Ascending aorta (tissue), 2 donors: ENCODE data around the gene ULK4. TPM values are rescaled to one million over a fixed set of nuclear protein-coding genes. Genes with fewer than 3 reads are reported as not detected.

Experiments
- DNase-seq, 2 donors: peaks; one replicate each; pipeline ENCODE4 v3.0.0-alpha.2; 2019; ENCODE audit warnings: low spot score in 2 of 2
- H3K27ac ChIP-seq, 2 donors: fragments of 200-600 bp; sonication (generic); one replicate each; pipeline ENCODE4 v1.5.1; 2016 to 2017; ENCODE audit warnings: mild to moderate bottlenecking in 1 of 2
- H3K27me3 ChIP-seq: fragments of 200-600 bp; sonication (generic); one replicate; pipeline ENCODE4 v1.5.1; 2017
- H3K36me3 ChIP-seq, 2 donors: fragments of 200-600 bp; sonication (generic); one replicate each; pipeline ENCODE4 v1.5.1; 2016
- H3K4me1 ChIP-seq, 2 donors: fragments of 200-600 bp; sonication (generic); one replicate each; pipeline ENCODE4 v1.5.1; 2016 to 2017; ENCODE audit warnings: mild to moderate bottlenecking in 1 of 2
- H3K4me3 ChIP-seq, 2 donors: fragments of 200-600 bp; sonication (generic); one replicate each; pipeline ENCODE4 v1.5.1; 2016 to 2017; ENCODE audit warnings: mild to moderate bottlenecking in 1 of 2
- H3K9me3 ChIP-seq, 2 donors: fragments of 200-600 bp; sonication (generic); one replicate each; pipeline ENCODE4 v1.5.1; 2016
- intact Hi-C: fragments of 100-400 bp; cut with DNase I; formaldehyde crosslinking; loops from one replicate; pipeline ENCODE4 v1.15.1; 2023
- total RNA-seq: library from RNA; depleted of rRNA; stranded (reverse); fragments of >200 nt; gene quantifications from one replicate; pipeline ENCODE4 v1.1.0, GENCODE V29; 2016
- TF ChIP-seq, protein P1 (sequence below), 3 experiments: fragments of 200-600 bp in 2 of 3; fragments of 450-650 bp in 1 of 3; sonication (generic) in 2 of 3; IDR thresholded peaks; one replicate each; pipeline ENCODE4 v1.5.1; 2016 to 2019; ENCODE audit warnings: antibody characterized with exemption in 3 of 3, mild to moderate bottlenecking in 1 of 3, moderate library complexity in 1 of 3

The ULK4 gene
- total RNA-seq, 1 donor from 2014 or later, result 4.2 TPM

DNA sequence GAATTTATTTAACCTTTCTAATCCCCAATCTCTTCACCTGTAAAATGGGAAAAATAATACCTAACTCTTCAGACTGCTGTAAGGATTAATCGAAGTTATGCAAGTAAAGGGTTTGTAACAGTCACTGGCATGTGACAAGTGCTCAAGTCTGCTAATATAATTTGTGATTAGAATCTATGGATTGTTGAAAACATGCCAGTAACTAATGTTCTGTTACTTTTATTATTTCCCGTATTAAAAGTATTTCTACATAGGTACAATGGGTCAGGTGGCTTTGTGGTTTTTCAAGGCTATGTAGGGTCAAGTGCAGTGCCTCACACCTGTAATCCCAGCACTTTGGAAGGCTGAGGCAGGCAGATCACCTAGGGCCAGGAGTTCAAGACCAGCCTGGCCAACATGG, 29.4 kb downstream of the ULK4 start:
- no peak for DNase-seq
- intact Hi-C loops, result no loop called here
- no peaks in the 10 kb centered on the region for H3K4me1 ChIP-seq
- H3K4me3 ChIP-seq, result no peak overlapping the region
- TF ChIP-seq, protein P1, sequence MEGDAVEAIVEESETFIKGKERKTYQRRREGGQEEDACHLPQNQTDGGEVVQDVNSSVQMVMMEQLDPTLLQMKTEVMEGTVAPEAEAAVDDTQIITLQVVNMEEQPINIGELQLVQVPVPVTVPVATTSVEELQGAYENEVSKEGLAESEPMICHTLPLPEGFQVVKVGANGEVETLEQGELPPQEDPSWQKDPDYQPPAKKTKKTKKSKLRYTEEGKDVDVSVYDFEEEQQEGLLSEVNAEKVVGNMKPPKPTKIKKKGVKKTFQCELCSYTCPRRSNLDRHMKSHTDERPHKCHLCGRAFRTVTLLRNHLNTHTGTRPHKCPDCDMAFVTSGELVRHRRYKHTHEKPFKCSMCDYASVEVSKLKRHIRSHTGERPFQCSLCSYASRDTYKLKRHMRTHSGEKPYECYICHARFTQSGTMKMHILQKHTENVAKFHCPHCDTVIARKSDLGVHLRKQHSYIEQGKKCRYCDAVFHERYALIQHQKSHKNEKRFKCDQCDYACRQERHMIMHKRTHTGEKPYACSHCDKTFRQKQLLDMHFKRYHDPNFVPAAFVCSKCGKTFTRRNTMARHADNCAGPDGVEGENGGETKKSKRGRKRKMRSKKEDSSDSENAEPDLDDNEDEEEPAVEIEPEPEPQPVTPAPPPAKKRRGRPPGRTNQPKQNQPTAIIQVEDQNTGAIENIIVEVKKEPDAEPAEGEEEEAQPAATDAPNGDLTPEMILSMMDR (IDR thresholded peaks at IDR 0.05), result no peak
- no peaks in the 10 kb centered on the region for H3K27me3 ChIP-seq
- H3K36me3 ChIP-seq, result no peaks in the 10 kb centered on the region
- no peaks in the 10 kb centered on the region for H3K9me3 ChIP-seq
- no peak overlapping the region for H3K27ac ChIP-seq

DNA sequence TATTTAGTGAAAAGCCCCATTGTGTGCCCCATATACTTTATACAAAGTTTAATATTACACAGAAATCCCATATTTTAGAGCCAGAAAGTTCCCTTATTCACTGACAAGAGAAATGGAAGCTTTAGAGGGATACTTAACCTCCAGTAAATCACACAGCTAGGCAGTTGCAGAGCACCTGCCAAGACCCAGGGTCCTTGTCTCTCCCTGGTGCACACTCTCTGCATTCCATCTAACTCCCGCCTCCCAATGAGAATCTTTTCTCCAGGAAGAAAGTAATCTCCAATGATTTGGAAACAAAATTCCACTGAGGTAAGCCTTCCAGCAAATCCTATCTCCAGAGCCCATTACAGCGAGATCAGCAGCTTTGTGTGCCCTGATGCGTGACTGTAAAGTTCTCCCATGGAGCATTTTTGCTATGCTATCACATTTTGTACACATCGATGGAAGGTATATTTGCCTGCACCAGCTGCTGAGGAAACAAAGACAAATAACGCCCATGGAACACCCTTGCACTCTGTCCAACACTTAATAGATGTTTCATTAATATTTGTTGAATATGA, 41.4 kb downstream of the ULK4 start:
- Histone ChIP-seq H3K27ac (no peak overlapping the region), H3K4me3 (no peak overlapping the region), H3K27me3 (no peaks in the 10 kb centered on the region), H3K9me3 (no peaks in the 10 kb centered on the region), H3K36me3 (no peaks in the 10 kb centered on the region), H3K4me1 (no peaks in the 10 kb centered on the region)
- TF ChIP-seq, protein P1 (IDR thresholded peaks at IDR 0.05), result no peak
- DNase-seq, result no peak
- intact Hi-C loops, result no loop called here

DNA sequence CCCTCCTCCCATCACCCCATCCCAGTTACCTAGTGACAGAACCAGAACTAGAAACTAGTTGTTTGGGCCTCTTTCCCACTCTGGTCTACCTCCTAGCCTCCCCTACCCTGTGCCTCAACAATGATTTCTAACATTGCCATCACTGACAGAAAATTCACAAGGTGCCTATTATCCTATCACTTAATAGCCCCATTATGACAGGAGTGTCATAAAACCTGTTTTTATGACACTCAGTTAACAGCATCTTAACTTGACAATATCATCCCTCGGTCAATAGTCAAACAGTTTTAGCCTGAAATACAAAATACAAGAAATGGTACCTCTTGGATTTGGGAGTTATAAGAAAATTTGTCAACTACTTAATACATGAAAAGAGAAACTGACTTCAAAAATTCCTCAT, 46.5 kb downstream of the ULK4 start:
- Histone ChIP-seq H3K4me3 (no peak overlapping the region), H3K36me3 (no peaks in the 10 kb centered on the region), H3K27ac (no peak overlapping the region), H3K9me3 (no peaks in the 10 kb centered on the region), H3K27me3 (no peaks in the 10 kb centered on the region), H3K4me1 (no peaks in the 10 kb centered on the region)
- TF ChIP-seq, protein P1 (IDR thresholded peaks at IDR 0.05), result no peak
- intact Hi-C loops, result no loop called here
- no peak for DNase-seq

DNA sequence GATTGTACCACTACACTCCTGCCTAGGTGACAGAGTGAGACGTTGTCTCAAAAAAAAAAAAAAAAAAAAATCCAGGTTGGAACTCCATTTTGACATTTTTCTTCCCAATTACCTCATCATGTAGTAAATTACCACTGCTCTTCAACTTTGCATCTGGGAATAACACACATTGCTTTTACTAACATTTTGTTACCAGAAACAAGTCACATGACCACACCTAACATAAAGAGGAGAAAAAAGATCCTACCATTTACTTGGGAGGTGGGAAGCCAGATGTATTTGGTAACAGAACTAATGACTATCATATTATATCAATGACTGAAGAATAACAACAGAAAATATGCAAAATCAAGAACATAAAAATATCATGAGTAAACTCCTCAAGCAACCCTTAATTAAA, 49.6 kb downstream of the ULK4 start:
- Histone ChIP-seq H3K27ac (no peak overlapping the region), H3K4me3 (no peak overlapping the region), H3K27me3 (no peaks in the 10 kb centered on the region), H3K9me3 (no peaks in the 10 kb centered on the region), H3K36me3 (no peaks in the 10 kb centered on the region), H3K4me1 (no peaks in the 10 kb centered on the region)
- DNase-seq, result no peak
- TF ChIP-seq, protein P1 (IDR thresholded peaks at IDR 0.05), result no peak
- intact Hi-C loops, result no loop called here

DNA sequence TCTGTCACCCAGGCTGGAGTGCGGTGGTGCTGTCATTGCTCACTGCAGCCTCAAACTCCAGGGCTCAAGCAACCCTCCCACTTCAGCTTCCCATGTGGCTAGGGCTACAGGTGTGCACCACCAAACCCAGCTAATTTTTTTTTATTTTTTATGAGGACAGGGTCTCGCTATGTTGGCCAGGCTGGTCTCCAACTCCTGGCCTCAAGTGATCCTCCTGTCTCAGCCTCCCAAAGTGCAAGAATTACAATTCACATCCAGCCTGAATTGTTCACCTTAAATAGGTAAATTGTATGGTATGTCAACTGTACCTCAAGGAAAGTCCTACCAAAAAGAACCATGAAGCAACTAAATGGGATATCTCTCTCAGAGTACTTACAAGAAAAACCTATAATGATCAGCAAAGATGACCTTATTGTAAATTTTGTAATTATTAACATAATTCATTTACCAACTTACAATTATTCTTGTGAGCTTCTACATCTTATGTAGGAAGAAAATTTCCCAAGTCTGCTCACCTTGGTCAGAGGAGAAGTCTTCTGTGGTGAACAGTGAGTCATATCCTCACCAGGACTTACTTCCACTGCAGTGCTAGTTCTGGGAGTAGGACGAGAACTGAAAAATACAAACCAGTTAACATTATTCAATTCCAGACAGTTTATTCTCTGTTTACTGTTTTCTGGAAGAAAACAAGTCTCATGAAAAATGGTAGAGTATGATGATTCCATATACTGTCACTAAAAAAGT, 54.4 kb downstream of the ULK4 start:
- H3K36me3 ChIP-seq, result no peaks in the 10 kb centered on the region
- intact Hi-C loops, result no loop called here

More for the DNA sequence above, 54.4 kb downstream of the ULK4 start:
- no peaks in the 10 kb centered on the region for H3K9me3 ChIP-seq
- TF ChIP-seq, protein P1 (IDR thresholded peaks at IDR 0.05), result no peak
- no peaks in the 10 kb centered on the region for H3K4me1 ChIP-seq
- no peak overlapping the region for H3K27ac ChIP-seq
- H3K27me3 ChIP-seq, result no peaks in the 10 kb centered on the region
- no peak for DNase-seq
- H3K4me3 ChIP-seq, result no peak overlapping the region
